Endodermal cell (in vitro differentiated cells): ENCODE data around the gene CD58. TPM values are rescaled to one million over a fixed set of nuclear protein-coding genes. Genes with fewer than 3 reads are reported as not detected.
"Not testable (repeated sequence)": the region's sequence is repeated elsewhere in the genome, so short reads cannot be mapped to it uniquely, and the experiment has no call there.

Experiments used
- DNase-seq: peaks from one replicate; pipeline ENCODE4 v3.0.0-alpha.2; 2017
- H3K27ac ChIP-seq: 2 replicates; pipeline ENCODE4 v1.5.1; 2013; ENCODE audit warnings: mild to moderate bottlenecking, low read depth, low read length, moderate library complexity
- H3K27me3 ChIP-seq: 2 replicates; pipeline ENCODE4 v1.6.1; 2013; ENCODE audit warnings: mild to moderate bottlenecking, low read length, moderate library complexity; ENCODE audit not compliant: insufficient read depth, control insufficient read depth, poor library complexity, severe bottlenecking
- H3K36me3 ChIP-seq: 2 replicates; pipeline ENCODE4 v1.7.0; 2013; ENCODE audit warnings: mild to moderate bottlenecking, low read length, moderate library complexity; ENCODE audit not compliant: control insufficient read depth, insufficient read depth
- H3K4me1 ChIP-seq: one replicate; pipeline ENCODE4 v1.7.0; 2013; ENCODE audit warnings: low read length; ENCODE audit not compliant: control insufficient read depth, insufficient read depth
- H3K4me3 ChIP-seq: 2 replicates; pipeline ENCODE4 v1.5.1; 2013; ENCODE audit warnings: mild to moderate bottlenecking, low read length, moderate library complexity
- H3K9ac ChIP-seq: 2 replicates; pipeline ENCODE4 v1.6.1; 2013; ENCODE audit warnings: mild to moderate bottlenecking, low read length, moderate library complexity; ENCODE audit not compliant: poor library complexity, severe bottlenecking; ENCODE audit errors: extremely low read depth
- H3K9me3 ChIP-seq: 2 replicates; pipeline ENCODE4 v1.6.1; 2013; ENCODE audit warnings: mild to moderate bottlenecking, low read length, moderate library complexity; ENCODE audit not compliant: control insufficient read depth
- H3K27ac Mint-ChIP-seq: 2 replicates; pipeline ENCODE4 v1.8.0; 2020; ENCODE audit warnings: mixed read lengths
- H3K27me3 Mint-ChIP-seq: 2 replicates; pipeline ENCODE4 v1.8.0; 2021; ENCODE audit warnings: mild to moderate bottlenecking, mixed read lengths; ENCODE audit not compliant: insufficient read depth
- H3K36me3 Mint-ChIP-seq: 2 replicates; pipeline ENCODE4 v1.8.0; 2020; ENCODE audit warnings: low read depth, mixed read lengths
- H3K4me1 Mint-ChIP-seq: 2 replicates; pipeline ENCODE4 v1.8.0; 2020; ENCODE audit warnings: mixed read lengths
- H3K4me3 Mint-ChIP-seq: 2 replicates; pipeline ENCODE4 v1.8.0; 2020; ENCODE audit warnings: mild to moderate bottlenecking, moderate library complexity, mixed read lengths
- H3K9me3 Mint-ChIP-seq: 2 replicates; pipeline ENCODE4 v1.8.0; 2020; ENCODE audit warnings: mild to moderate bottlenecking, mixed read lengths
- WGBS, 2 experiments: methylation state at CpG; one replicate each; pipeline versions ENCODE4 v1.1.5 to v1.1.7; 2013; ENCODE audit warnings: missing lambda C conversion rate in 2 of 2, mixed read lengths in 1 of 2; ENCODE audit not compliant: insufficient coverage in 1 of 2, insufficient read length in 1 of 2; 5-methylcytosine and 5-hydroxymethylcytosine counted together
- total RNA-seq, 2 donors: library from RNA; stranded (reverse); fragmentation: NEBNext Ultra II Directional in 1 of 2; extraction: Animal tissue kit (Norgen Biotek cat#: 25700) in 1 of 2; gene quantifications; 2 replicates in 1 of 2; 3 replicates in 1 of 2; pipeline ENCODE4 v1.2.1, GENCODE V29; 2021
- TF ChIP-seq, protein P1 (sequence below): fragments of 200-600 bp; sonication (generic); conservative IDR thresholded peaks from 2 replicates; pipeline ENCODE4 v1.5.0; 2021; ENCODE audit warnings: antibody characterized with exemption, mild to moderate bottlenecking

The CD58 gene
- total RNA-seq, 2 donors from 2014 or later = 4.6 to 5.9 TPM

DNA sequence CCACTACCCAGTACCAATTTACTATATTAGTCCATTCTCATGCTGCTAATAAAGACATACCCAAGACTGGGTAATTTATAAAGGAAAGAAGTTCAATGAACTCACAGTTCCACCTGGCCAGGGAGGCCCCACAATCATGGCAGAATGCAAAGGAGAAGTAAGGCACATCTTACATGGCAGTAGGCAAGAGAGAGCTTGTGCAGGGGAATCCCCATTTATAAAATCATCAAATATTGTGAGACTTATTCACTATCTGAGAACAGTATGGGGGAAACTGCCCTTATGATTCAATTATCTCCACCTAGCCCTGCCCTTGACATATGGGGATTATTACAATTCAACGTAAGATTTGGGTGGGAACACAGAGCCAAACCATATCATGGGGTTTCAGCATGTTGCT, 6.4 kb downstream of the CD58 start:
- no peaks in the 10 kb centered on the region for H3K4me1 ChIP-seq
- WGBS, 2 experiments = 85 to 90% methylated on average over 1 of the region's 1 CpG
- H3K9me3 ChIP-seq = peaks cover 5% of the 10 kb centered on the region
- Mint-ChIP-seq H3K4me3 (no peak overlapping the region), H3K9me3 (peaks cover 22% of the 10 kb centered on the region), H3K4me1 (no peaks in the 10 kb centered on the region), H3K27ac (no peak overlapping the region), H3K27me3 (peaks cover 4% of the 10 kb centered on the region), H3K36me3 (peaks cover 18% of the 10 kb centered on the region)
- no peak overlapping the region for H3K9ac ChIP-seq
- no peak overlapping the region for H3K4me3 ChIP-seq
- TF ChIP-seq, protein P1, sequence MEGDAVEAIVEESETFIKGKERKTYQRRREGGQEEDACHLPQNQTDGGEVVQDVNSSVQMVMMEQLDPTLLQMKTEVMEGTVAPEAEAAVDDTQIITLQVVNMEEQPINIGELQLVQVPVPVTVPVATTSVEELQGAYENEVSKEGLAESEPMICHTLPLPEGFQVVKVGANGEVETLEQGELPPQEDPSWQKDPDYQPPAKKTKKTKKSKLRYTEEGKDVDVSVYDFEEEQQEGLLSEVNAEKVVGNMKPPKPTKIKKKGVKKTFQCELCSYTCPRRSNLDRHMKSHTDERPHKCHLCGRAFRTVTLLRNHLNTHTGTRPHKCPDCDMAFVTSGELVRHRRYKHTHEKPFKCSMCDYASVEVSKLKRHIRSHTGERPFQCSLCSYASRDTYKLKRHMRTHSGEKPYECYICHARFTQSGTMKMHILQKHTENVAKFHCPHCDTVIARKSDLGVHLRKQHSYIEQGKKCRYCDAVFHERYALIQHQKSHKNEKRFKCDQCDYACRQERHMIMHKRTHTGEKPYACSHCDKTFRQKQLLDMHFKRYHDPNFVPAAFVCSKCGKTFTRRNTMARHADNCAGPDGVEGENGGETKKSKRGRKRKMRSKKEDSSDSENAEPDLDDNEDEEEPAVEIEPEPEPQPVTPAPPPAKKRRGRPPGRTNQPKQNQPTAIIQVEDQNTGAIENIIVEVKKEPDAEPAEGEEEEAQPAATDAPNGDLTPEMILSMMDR = no peak
- no peak overlapping the region for H3K27ac ChIP-seq
- no peaks in the 10 kb centered on the region for H3K27me3 ChIP-seq
- no peaks in the 10 kb centered on the region for H3K36me3 ChIP-seq
- DNase-seq = no peak

DNA sequence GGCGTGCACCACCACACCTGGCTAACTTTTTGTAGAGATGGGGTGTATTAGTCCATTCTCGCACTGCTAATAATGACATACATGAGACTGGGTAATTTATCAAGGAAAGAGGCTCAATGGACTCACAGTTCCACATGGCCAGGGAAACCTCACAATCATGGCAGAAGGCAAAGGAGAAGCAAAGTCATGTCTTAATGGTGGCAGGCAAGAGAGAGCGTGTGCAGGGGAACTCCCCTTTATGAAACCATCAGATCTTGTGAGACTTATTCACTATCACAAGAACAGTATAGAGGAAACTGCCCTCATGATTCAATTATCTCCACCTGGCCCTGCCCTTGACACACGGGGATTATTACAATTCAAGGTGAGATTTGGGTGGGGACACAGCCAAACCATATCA, 8.4 kb downstream of the CD58 start:
- not testable (repeated sequence) for H3K36me3 ChIP-seq, H3K9ac ChIP-seq, H3K27ac Mint-ChIP-seq, H3K4me3 ChIP-seq, H3K27ac ChIP-seq, H3K4me3 Mint-ChIP-seq, H3K9me3 ChIP-seq, H3K27me3 Mint-ChIP-seq, DNase-seq, H3K4me1 Mint-ChIP-seq, H3K27me3 ChIP-seq, H3K4me1 ChIP-seq
- peaks cover 22% of the 10 kb centered on the region for H3K9me3 Mint-ChIP-seq
- peaks cover 18% of the 10 kb centered on the region for H3K36me3 Mint-ChIP-seq
- 86 to 99% methylated on average over 4 of the region's 4 CpGs for WGBS, 2 experiments

DNA sequence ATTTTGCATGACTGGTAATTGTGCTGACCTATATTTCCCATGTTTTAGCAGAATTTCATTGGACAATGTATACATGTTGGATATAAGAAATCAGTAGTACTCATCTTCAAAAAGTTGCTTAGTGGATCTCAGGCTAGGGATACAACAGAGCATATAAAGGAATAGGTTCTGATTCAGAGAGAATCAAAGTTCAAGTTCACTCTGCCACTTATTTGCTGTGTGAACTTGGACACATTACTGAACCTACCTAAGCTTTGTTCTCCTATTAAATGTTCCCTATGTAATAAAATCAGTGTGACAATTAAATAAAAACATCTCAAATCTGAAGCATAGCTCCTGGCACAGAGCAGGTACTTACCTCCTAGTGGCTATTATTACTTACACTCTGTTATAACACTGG, 9.3 kb downstream of the CD58 start:
- H3K4me3 ChIP-seq = no peak overlapping the region
- DNase-seq = no peak
- H3K27me3 ChIP-seq = no peaks in the 10 kb centered on the region
- H3K9ac ChIP-seq = no peak overlapping the region
- peaks cover under 1% of the 10 kb centered on the region for H3K4me1 Mint-ChIP-seq
- TF ChIP-seq, protein P1 = no peak
- peaks cover 22% of the 10 kb centered on the region for H3K9me3 Mint-ChIP-seq
- no peak overlapping the region for H3K4me3 Mint-ChIP-seq
- no peak overlapping the region for H3K27ac ChIP-seq
- H3K9me3 ChIP-seq = peaks cover 5% of the 10 kb centered on the region
- no peaks in the 10 kb centered on the region for H3K36me3 ChIP-seq
- peaks cover 18% of the 10 kb centered on the region for H3K36me3 Mint-ChIP-seq
- H3K4me1 ChIP-seq = no peaks in the 10 kb centered on the region
- no peaks in the 10 kb centered on the region for H3K27me3 Mint-ChIP-seq
- H3K27ac Mint-ChIP-seq = no peak overlapping the region
